Neural cell (in vitro differentiated cells): ENCODE measurements around the gene NPAS3. TPM values are rescaled to one million over a fixed set of nuclear protein-coding genes. Genes with fewer than 3 reads are reported as not detected.
A peak's percentile ranks its signal among the peaks of the same experiment; 100 is the strongest.

Experiments
- H2AFZ ChIP-seq: fragments of 200-600, 300-800 bp; sonication (generic), shearing (Covaris generic); 2 replicates; pipeline ENCODE4 v1.6.0; 2014; ENCODE audit warnings: low read depth, mild to moderate bottlenecking, antibody characterized with exemption, low read length, moderate library complexity
- H3F3A ChIP-seq: fragments of 200-600 bp; shearing (Covaris generic); 2 replicates; pipeline ENCODE4 v1.6.1; 2016; ENCODE audit warnings: mild to moderate bottlenecking, moderate library complexity, mixed read lengths, antibody characterized with exemption, low read length; ENCODE audit not compliant: insufficient read depth, poor library complexity, severe bottlenecking
- H3K27ac ChIP-seq: fragments of 200-600, 300-800 bp; sonication (generic), shearing (Covaris generic); 2 replicates; pipeline ENCODE4 v1.5.1; 2014; ENCODE audit warnings: mild to moderate bottlenecking, low read length, moderate library complexity
- H3K27me3 ChIP-seq: fragments of 300-800, 200-600 bp; sonication (generic), shearing (Covaris generic); 2 replicates; pipeline ENCODE4 v1.6.0; 2014; ENCODE audit warnings: mild to moderate bottlenecking, low read depth, low read length, moderate library complexity; ENCODE audit not compliant: insufficient read depth
- H3K36me3 ChIP-seq: fragments of 300-800, 200-600 bp; sonication (generic), shearing (Covaris generic); 2 replicates; pipeline ENCODE4 v1.5.1; 2014; ENCODE audit warnings: mild to moderate bottlenecking, antibody characterized with exemption, low read length, moderate library complexity; ENCODE audit not compliant: insufficient read depth
- H3K4me2 ChIP-seq: fragments of 300-800, 200-600 bp; sonication (generic), shearing (Covaris generic); 2 replicates; pipeline ENCODE4 v1.6.0; 2014; ENCODE audit warnings: mild to moderate bottlenecking, low read length
- H3K4me3 ChIP-seq: fragments of 300-800, 200-600 bp; sonication (generic), shearing (Covaris generic); 2 replicates; pipeline ENCODE4 v1.5.1; 2014; ENCODE audit warnings: mild to moderate bottlenecking, low read length, moderate library complexity
- H3K79me2 ChIP-seq: fragments of 200-600 bp; shearing (Covaris generic); replicated peaks from 2 replicates; pipeline ENCODE4 v1.6.0; 2014; ENCODE audit warnings: mild to moderate bottlenecking, low read length, moderate library complexity; ENCODE audit not compliant: insufficient read depth
- H3K9ac ChIP-seq: fragments of 300-800, 200-600 bp; sonication (generic), shearing (Covaris generic); 2 replicates; pipeline ENCODE4 v1.6.1; 2016; ENCODE audit warnings: mild to moderate bottlenecking, low read length, mixed read lengths
- H3K9me2 ChIP-seq: fragments of 200-600 bp; shearing (Covaris generic); 2 replicates; pipeline ENCODE4 v1.6.1; 2016; ENCODE audit warnings: mild to moderate bottlenecking, low read length, mixed read lengths; ENCODE audit not compliant: insufficient read depth
- H3K9me3 ChIP-seq: fragments of 200-600, 300-800 bp; sonication (generic), shearing (Covaris generic); 2 replicates; pipeline ENCODE4 v1.6.1; 2016; ENCODE audit warnings: mild to moderate bottlenecking, mixed run types, low read length, moderate library complexity, mixed read lengths
- H4K20me1 ChIP-seq: fragments of 200-600 bp; shearing (Covaris generic); 2 replicates; pipeline ENCODE4 v1.6.1; 2016; ENCODE audit warnings: mild to moderate bottlenecking, mixed run types; ENCODE audit not compliant: insufficient read depth
- EP300 ChIP-seq: fragments of 450-650 bp; conservative IDR thresholded peaks from 2 replicates; pipeline ENCODE4 v1.6.1; 2014; ENCODE audit warnings: antibody characterized with exemption, mild to moderate bottlenecking, moderate library complexity; ENCODE audit not compliant: poor library complexity, severe bottlenecking
- EZH2 ChIP-seq: fragments of 200-600, 300-800 bp; shearing (Covaris generic), sonication (generic); IDR thresholded peaks from 2 replicates; pipeline ENCODE4 v1.6.1; 2014; ENCODE audit warnings: antibody characterized with exemption, low read length, borderline replicate concordance, mild to moderate bottlenecking; ENCODE audit not compliant: insufficient read depth, poor library complexity, severe bottlenecking
- MXI1 ChIP-seq: fragments of 450-650 bp; conservative IDR thresholded peaks from 2 replicates; pipeline ENCODE4 v1.6.1; 2014; ENCODE audit warnings: antibody characterized with exemption, mild to moderate bottlenecking; ENCODE audit not compliant: poor library complexity, severe bottlenecking
- POLR2AphosphoS5 ChIP-seq: IDR thresholded peaks from 2 replicates; pipeline ENCODE4 v1.6.1; 2012
- RAD21 ChIP-seq: fragments of 450-650 bp; conservative IDR thresholded peaks from 2 replicates; pipeline ENCODE4 v1.6.1; 2014; ENCODE audit warnings: antibody characterized with exemption, mild to moderate bottlenecking, moderate library complexity
- SMC3 ChIP-seq: fragments of 450-650 bp; conservative IDR thresholded peaks from 2 replicates; pipeline ENCODE4 v1.6.1; 2014; ENCODE audit warnings: antibody characterized with exemption, mild to moderate bottlenecking, moderate library complexity; ENCODE audit not compliant: poor library complexity
- TAF1 ChIP-seq: IDR thresholded peaks from 2 replicates; pipeline ENCODE4 v1.6.1; 2012; ENCODE audit warnings: low read depth
- polyA plus RNA-seq: library from polyadenylated mRNA; depleted of rRNA; stranded (reverse); fragments of >200 nt; gene quantifications from 2 replicates; pipeline ENCODE4 v1.2.3, GENCODE V29; 2014
- TF ChIP-seq, protein P1 (sequence below): IDR thresholded peaks from 2 replicates; pipeline ENCODE4 v1.6.1; 2012; ENCODE audit warnings: borderline replicate concordance
- TF ChIP-seq, protein P2 (sequence below): fragments of 450-650 bp; IDR thresholded peaks from 2 replicates; pipeline ENCODE4 v1.5.1; 2014; ENCODE audit warnings: antibody characterized with exemption, mild to moderate bottlenecking, moderate library complexity; ENCODE audit not compliant: poor library complexity, severe bottlenecking

The NPAS3 gene
- polyA plus RNA-seq, 1 donor from 2014 or later = 1.3 TPM

DNA sequence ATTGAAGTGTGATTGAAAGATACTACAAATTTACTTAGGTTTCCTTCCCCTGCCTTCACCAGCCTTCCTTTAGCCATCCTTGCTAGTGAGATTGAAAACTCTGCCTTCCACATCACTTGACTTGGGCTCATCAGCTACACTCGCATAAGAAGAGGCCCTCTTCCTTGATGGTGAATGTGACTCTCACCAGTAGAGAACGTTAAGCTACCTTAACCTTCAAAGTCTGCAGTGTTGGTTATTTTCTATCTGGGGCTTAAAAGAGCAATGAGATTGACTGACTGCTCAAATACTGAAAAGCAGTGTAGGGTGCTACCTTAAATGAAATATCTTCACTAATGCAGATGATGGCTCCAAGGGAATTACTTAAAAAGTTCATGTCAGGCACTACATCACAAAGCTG is 740.3 kb downstream of the NPAS3 start:
- H3K27ac ChIP-seq = no peak overlapping the region
- no peaks in the 10 kb centered on the region for H3K9me2 ChIP-seq
- no peaks in the 10 kb centered on the region for H3K36me3 ChIP-seq
- H3K9ac ChIP-seq = no peak overlapping the region
- no peak overlapping the region for H2AFZ ChIP-seq
- no peaks in the 10 kb centered on the region for H4K20me1 ChIP-seq
- H3K27me3 ChIP-seq = no peaks in the 10 kb centered on the region
- H3F3A ChIP-seq = no peaks in the 10 kb centered on the region
- H3K9me3 ChIP-seq = no peaks in the 10 kb centered on the region
- H3K4me2 ChIP-seq = no peak overlapping the region
- H3K79me2 ChIP-seq = no peaks in the 10 kb centered on the region
- no peak overlapping the region for H3K4me3 ChIP-seq
- TF ChIP-seq MXI1 (no peak), RAD21 (no peak), EP300 (no peak), EZH2 (no peak), SMC3 (no peak), TAF1 (no peak), POLR2AphosphoS5 (no peak)
- TF ChIP-seq, protein P1, sequence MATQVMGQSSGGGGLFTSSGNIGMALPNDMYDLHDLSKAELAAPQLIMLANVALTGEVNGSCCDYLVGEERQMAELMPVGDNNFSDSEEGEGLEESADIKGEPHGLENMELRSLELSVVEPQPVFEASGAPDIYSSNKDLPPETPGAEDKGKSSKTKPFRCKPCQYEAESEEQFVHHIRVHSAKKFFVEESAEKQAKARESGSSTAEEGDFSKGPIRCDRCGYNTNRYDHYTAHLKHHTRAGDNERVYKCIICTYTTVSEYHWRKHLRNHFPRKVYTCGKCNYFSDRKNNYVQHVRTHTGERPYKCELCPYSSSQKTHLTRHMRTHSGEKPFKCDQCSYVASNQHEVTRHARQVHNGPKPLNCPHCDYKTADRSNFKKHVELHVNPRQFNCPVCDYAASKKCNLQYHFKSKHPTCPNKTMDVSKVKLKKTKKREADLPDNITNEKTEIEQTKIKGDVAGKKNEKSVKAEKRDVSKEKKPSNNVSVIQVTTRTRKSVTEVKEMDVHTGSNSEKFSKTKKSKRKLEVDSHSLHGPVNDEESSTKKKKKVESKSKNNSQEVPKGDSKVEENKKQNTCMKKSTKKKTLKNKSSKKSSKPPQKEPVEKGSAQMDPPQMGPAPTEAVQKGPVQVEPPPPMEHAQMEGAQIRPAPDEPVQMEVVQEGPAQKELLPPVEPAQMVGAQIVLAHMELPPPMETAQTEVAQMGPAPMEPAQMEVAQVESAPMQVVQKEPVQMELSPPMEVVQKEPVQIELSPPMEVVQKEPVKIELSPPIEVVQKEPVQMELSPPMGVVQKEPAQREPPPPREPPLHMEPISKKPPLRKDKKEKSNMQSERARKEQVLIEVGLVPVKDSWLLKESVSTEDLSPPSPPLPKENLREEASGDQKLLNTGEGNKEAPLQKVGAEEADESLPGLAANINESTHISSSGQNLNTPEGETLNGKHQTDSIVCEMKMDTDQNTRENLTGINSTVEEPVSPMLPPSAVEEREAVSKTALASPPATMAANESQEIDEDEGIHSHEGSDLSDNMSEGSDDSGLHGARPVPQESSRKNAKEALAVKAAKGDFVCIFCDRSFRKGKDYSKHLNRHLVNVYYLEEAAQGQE = no peak
- TF ChIP-seq, protein P2, sequence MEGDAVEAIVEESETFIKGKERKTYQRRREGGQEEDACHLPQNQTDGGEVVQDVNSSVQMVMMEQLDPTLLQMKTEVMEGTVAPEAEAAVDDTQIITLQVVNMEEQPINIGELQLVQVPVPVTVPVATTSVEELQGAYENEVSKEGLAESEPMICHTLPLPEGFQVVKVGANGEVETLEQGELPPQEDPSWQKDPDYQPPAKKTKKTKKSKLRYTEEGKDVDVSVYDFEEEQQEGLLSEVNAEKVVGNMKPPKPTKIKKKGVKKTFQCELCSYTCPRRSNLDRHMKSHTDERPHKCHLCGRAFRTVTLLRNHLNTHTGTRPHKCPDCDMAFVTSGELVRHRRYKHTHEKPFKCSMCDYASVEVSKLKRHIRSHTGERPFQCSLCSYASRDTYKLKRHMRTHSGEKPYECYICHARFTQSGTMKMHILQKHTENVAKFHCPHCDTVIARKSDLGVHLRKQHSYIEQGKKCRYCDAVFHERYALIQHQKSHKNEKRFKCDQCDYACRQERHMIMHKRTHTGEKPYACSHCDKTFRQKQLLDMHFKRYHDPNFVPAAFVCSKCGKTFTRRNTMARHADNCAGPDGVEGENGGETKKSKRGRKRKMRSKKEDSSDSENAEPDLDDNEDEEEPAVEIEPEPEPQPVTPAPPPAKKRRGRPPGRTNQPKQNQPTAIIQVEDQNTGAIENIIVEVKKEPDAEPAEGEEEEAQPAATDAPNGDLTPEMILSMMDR = no peak

DNA sequence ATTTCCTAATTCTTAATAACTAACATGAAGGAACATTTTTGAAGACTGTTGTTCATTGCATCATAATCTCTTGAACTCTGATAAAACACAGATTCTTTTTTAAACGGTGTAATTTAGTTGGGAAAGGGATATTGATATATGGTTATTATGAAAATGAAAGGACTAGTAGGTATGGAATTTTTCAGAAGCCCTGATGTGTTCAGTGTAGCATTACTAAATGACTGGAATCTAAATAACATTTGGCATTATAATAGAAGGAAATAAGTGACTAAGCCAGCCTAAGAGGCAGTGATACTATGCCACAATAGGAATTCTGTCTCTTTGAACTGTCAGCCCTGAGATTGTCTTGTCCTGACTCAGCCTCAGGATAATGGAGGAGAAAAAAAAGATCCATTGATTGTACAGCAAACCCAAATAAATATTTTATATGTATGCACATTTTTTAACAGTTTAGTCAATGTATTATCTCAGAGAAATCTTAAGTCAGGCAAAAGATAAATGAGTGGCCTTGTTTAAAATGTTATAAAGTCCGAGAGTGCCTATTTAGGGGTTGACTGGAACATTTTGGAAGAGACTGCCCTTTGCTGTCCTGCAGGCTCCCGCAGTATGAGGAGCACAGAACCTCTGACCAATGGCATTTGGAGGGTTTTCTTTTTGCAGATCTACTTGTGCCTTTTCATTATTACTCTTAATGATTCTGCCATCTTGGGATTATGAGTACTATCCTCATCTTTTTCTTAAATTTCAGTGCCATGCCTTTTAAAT is 741.0 kb downstream of the NPAS3 start:
- H3K27ac ChIP-seq = no peak overlapping the region
- H3K9me2 ChIP-seq = no peaks in the 10 kb centered on the region
- no peaks in the 10 kb centered on the region for H4K20me1 ChIP-seq
- TF ChIP-seq, protein P1 = peak; percentile 38
- TF ChIP-seq TAF1 = no peak
- H3K36me3 ChIP-seq = no peaks in the 10 kb centered on the region
- no peak overlapping the region for H3K4me3 ChIP-seq
- H3F3A ChIP-seq = no peaks in the 10 kb centered on the region
- no peak overlapping the region for H3K9ac ChIP-seq
- H2AFZ ChIP-seq = no peak overlapping the region
- H3K9me3 ChIP-seq = no peaks in the 10 kb centered on the region
- no peaks in the 10 kb centered on the region for H3K27me3 ChIP-seq
- H3K79me2 ChIP-seq = no peaks in the 10 kb centered on the region
- H3K4me2 ChIP-seq = no peak overlapping the region
